Non-pigmented ciliary epithelial cell (primary cell): ENCODE data around the gene EDEM1.
"Not testable (repeated sequence)": the region's sequence is repeated elsewhere in the genome, so short reads cannot be mapped to it uniquely, and the experiment has no call there.

Experiments
- DNase-seq: peaks from one replicate; pipeline ENCODE4 v3.0.0-alpha.2; 2010; ENCODE audit warnings: low read depth

EDEM1 gene

DNA sequence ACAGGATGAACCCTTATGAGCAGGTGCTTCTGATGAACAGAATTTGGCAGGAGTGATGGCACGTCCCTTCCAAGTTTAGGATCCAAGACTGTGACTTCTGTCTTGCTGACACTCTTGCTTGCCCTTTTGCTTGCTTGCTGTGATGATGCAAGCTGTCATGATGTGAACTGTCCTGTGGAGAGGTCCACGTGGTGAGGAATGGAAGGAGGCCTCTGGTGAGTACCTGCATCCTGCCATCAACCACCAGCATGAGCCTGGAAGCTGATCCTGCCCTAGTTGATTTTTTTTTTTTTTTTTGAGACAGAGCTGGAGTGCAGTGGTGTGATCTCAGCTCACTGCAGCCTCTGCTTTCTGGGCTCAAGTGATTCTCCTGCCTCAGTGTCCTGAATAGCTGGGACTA, 45.5 kb downstream of the EDEM1 start:
- DNase-seq: no peak

DNA sequence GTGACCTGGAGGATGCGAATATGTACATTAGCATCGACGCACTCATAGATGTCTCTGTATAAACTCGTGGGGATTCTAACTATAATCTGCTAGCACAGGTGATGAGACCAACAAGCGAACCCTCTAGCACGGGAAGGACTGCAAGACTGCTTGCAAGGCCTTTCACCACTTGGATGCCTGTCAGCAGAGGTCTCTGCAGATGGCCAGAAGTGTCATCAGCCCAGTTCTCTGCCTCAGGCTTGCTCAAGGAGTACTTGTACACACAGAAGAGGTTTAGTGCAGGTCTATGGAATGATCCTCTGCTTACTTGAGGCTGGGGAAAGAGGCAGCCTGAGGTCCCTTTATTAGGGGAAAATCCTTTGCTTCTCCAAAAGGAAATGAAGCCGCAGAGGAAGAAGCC, 48.1 kb downstream of the EDEM1 start:
- no peak for DNase-seq

DNA sequence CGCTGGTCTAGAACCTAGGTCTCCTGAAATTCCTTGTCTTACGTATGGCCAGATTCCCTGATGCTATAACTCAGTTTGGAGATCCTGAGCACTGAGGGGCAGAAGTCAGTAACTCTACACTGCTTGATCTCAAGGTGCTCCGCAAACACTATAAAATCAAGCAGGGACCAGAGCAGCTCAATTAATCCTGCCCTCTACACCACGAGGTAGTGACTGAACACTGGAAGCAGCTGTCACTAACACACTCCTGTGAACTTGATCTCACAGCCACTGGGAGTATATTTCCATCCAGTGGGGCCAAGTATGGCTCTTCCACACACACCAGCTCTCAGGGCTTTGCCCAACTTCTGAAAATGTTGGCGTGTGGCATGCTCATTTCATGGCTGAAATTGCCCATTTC, 51.0 kb downstream of the EDEM1 start:
- DNase-seq: no peak

DNA sequence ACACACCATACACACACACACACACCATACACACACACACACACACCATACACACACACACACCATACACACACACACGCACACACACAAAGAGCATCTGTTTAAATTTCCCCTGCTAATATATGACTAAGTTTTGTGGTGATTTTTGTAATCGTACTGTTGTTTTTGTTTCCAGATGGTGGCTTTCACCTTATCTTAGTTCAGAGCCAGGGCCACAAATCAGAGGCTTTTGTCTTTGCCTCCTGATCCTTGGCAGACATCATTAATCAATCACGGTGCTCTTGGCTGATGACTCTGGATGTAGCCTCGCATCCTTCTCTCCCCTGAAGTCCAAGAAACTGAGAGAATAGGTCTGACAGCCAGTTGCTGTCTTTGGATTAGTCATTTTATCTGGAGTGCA, 52.1 kb downstream of the EDEM1 start:
- peak; percentile 2 for DNase-seq

DNA sequence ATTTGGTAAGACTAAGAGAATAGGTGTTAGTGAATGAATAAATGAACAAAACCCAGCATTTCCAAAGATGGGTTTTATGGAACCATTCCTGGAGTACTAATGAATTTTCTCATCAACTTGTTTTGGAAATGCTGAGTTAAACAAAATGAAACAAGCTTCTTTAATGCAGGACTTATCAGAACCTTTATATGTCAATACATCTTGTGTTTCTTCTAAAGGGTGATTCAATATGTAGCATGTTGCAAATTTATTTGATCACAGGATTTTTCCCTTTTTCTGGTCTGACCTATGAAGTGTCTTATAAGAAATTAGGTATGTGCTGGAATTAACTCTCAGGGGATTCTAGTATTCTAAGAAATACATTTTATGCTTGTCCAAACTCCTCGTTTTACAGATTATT, 53.2 kb downstream of the EDEM1 start:
- no peak for DNase-seq

DNA sequence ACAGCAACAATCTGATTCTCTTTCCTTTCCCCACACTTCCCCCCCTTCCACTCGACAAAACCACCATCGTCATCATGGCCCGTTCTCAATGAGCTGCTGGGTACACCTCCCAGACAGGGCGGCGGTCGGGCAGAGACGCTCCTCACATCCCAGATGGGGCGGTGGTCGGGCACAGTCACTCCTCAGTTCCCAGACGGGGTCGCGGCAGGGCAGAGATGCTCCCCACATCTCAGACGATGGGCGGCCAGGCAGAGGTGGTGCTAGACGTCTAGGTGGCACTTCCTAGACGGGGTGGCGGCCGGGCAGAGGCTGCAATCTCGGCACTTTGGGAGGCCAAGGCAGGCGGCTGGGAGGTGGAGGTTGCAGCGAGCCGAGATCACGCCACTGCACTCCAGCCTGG, 55.3 kb downstream of the EDEM1 start:
- not testable (repeated sequence) for DNase-seq

DNA sequence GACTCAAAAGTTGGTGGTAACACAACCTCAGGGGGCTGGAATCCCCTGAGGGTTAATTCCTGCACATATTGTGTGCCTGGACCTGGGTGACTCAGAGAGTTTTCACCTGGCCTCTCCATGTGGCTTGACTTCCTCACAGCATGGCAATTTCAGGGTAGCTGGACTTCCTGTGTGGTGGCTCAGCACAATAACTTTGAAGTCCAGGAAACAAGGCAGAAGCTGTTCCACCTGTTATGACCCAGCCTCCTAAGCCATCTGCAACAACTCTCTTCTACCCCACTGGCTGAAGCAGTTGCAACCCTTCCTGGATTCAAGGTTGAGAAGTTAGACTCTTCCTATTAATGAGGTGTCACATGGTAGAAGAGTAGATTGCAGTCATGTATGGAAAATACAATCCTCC, 58.4 kb downstream of the EDEM1 start:
- no peak for DNase-seq

DNA sequence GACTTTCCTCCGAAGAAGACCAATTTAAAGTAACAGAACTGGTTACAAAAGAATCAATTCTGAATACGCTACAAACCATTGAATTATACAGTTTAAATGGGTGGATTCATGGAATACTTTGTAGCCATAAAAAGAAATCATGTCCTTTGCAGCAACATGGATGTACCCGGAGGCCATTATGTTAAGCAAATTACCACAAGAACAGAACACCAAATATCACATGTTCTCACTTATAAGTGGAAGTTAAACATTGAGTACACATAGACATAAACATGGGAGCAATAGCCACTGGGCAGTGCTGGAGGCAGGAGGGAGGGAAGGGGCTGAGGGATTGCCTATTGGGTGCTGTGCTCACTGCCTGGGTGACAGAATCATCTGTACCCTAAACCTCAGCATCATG, 61.3 kb downstream of the EDEM1 start:
- DNase-seq: no peak

DNA sequence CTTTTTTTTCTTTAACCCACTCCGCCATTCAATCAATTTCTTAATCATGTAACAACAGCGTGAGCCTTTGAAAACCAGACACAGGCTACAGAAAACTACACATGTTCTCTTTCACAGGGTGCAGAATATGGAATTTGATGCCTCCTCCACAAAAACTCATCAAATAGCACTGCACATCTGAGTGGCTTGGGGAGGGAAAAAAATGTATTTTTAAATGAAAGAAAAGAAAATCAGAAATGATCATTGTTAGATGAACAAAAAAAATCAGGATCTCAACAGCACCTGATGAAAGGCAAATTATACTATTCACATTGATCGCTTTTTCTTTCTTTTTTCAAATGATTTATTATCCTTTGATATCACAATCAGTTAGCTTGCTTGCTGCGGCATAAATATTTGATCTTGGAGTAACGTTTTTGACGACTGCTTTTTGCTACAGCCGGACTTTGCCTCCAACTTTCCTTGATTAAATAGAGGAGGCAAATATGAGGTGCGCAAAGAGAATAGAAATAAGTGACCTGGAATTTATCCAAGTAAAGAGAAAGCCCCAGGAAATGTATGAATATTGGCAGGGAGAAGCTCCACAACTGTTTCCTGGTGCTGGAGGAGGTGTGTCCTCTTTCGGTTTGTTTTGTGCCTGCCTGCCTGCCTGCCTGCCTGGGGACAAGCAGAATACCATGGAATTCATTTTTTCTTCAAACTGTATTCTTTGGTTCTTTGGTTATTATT, 63.1 kb downstream of the EDEM1 start:
- DNase-seq: no peak

DNA sequence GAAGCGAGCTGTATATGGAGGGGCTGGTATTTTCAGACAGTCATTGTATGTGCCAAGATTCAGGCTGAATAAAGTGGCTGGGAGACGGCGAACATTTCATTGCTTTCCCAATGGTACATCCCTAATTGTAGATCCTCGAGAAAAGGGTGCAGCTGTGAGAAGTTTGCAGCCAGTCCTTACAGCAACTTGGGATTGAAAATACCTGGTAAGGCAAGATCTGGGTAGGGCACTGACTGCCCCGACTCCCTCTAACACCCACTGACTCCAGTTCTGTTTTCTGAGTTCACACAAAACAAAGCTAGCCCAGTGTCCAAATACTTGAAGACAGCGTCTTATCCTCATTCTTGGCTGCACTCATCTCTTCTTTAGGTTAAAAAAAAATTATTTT, 63.7 kb downstream of the EDEM1 start:
- DNase-seq: no peak

DNA sequence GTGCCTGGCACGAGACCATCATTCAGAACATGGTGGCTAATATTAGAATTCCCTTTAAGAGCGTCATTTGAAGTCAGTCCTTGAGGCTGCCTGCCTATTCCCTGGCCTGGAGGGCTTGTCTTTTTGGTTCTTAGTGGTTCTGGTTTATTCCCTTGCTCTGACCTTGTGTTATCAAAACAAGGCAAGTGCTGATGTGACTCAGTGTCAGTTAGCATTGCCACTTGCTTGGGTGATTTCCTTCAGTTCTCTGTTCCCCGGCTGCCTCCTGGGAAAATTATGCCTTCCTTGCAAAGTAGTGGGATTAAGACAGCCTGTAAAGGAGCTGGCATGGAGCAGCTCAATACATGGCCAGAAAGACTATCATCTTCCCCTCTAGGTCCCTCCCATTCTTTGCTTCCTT, 64.6 kb downstream of the EDEM1 start:
- no peak for DNase-seq

DNA sequence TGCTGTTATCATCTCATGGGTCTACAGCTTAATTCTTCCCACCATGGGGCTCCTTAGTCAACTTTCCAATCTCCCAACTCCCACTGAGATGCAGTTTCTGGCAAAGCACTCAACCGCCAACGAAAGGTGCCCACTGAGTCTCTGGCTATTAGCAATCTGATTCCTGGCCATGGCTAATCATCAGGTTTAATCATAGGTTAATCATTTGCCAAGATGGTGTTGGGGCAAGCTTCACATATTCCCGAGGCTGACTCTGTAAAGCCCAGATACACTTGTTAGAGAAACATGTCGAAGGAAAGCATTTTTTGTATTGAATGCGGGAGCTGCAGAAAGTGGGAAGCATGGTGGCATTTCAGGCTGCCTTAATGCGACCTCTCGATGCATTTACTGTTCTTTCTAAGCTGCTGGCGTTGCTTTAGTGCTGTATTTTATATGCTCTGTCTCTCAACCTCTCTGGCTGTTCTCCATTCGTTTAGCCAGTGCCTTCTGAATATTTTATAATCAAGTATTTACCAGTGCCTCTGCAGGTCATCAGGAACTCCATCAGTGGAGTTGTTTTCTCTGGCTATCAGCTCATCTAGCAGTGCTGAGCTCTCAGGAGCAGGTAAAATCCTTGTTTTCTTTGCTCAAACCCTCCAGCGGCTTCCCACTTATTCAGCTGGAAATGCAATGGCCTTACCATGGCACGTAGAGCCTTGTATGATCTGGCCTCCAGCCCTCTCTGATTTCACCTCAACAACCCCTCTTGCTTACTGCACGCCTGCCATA, 67.0 kb downstream of the EDEM1 start:
- no peak for DNase-seq

DNA sequence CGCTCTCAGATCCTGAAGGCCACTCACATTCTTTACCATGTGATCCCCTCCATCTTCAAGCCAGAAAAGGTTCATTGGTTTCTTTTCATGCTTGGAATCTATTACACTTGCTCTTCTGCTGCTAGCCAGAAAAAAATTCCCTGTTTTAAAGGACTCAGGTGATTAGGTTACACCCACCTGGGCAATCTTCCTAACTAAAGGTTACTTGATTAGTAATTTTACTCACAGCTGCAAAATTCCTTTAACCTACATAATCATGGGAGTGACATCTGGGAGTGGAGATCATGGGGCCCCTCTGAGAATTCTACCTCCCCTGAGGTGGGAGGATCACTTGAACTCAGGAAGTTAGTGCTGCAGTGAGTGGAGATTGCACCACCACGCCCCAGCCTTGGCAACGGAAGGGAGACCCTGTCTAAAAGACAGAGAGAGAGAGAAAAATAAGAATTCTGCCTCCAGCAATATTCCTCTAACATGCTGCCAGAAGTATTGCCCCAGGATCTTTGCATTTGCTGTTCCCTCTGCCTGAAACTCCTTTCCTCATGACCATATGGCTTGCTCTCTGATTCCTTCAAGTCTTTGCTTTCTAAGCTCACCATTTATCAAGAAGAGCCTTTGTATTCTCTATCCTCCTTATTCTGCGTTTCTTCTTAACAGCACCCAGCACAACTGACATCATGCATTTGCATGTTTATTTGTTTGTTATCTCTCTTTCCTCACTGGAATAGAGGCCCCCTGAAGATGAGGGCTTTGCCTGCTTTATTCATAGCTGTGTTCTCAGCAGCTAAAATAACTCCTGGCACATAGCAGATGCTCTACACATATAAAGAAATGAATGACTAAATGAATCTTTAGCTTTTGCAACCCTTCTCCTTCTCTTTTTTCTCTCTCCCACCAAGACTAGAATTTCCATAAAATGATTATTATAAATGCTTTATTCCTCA, 68.2 kb downstream of the EDEM1 start:
- DNase-seq: no peak

DNA sequence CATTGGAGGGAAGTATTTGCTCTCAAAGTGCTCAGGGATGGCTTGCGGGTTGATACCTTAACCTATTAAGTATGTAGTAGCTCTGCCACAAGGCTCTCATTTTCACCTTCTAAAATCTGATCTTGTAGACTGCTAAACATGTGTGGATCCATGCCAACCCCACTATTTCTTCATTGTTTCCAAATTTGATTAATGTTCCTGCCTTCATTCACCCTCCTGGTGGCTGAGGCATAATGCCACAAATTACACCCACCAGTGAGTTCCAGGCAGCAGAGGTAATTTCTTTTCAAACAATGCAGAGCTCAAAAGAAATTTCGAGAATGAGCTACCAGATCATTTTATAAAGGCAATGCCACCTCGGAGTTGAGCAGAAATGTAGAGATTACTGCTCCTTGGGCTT, 71.0 kb downstream of the EDEM1 start:
- no peak for DNase-seq

DNA sequence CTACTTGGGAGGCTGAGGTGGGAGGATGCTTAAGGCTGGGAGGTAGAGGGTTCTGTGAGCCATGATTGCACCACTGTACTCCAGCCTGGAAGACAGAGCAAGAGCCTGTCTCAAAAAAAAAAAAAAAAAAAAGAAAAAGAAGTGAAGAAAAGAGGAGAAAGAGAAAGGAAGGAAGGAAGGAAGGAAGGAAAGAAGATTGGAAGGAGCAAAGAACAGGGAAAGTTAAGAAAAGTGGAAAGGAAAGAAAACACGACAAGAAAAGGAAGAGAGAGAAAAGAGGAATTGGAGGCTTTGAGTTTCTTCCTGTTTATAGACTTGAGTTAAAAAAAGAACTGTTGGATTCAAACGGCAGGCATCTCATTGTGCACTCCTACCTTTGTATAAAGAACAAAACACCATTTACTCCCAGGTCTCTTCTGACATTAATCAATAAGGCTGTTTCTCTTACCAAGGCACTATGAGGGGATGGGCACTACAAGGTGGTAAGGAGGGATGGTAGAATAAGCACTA, 73.5 kb downstream of the EDEM1 start:
- DNase-seq: no peak

DNA sequence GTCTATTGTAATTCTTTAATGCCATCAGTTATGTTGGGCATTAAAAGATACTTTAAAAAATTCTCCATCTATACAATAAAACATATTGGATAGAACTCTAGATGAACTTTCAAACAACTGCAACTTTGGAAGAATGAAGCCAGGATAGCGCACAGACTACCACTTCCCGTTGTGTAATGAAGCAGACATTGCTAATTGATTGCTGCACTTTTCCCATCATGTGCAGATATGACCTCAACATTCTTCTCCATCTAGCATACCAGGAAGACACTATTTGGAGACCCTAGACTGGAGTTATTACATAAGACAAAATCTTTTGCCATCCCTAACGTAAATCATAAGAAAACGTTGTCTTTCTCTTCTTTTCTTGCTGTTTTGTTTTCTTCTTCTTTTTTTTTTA, 75.0 kb downstream of the EDEM1 start:
- DNase-seq: no peak

DNA sequence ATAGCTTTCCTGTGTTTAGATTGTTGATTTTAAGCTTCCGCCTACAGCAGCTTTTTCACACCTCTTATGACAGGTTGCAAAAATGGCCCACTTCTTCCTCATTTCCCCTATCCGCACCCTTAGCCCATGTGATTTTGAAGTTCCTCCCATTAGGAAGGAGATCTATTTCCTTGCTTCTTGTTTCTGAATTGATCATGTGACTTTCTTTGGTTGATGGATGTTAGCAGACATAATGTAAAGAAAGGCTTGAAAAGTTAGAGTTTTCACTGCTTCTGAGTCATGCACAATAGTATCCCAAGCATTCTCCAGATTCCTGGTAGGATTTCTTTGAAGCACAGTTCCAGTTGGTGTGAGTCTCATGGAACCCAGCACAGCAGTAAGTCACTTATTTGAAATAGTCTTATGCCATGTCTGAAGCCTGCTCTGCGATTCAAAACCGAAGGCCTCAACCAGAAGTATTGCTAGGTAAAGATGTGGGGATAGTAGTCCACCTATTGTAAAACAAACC, 76.6 kb downstream of the EDEM1 start:
- DNase-seq: peak; percentile 15

DNA sequence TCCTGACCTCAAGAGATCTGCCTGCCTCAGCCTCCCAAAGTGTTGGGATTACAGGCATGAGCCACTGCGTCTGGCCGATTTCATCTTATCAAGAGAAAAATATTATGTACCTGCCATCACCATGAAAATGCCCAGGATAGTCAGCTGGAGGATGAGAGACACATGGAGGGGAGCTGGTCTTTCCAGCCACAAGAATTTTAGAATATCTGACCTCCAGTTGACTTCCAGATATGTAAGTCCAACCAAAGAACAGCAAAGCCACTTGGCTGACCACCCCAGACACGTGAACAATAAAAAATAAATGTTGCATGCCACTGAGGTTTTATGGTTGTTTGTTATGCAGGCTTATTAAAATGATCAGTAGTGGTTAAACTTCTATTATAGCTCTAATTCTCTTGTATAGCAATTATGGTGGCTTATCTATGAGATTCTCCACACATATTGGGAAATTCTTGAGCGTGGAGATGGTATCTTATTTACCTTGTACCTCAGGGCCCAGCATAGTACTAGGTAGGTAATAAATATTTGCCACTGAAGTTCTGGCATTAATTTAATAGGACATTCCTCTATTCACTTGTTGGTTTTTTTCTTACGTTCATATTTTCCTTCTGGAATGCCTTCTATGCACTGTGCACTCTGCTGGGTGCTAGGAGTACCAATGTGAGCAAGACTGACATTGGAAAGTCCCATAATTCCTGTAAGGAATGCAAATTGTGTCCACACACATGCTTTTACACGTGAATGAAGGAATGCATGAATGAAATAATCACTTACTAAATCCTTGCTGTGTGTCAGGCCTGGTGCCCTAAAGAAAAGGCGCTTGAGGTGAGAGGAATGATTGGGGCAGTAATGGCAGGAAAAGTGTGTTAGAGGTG, 77.6 kb downstream of the EDEM1 start:
- DNase-seq: peak; percentile 5

DNA sequence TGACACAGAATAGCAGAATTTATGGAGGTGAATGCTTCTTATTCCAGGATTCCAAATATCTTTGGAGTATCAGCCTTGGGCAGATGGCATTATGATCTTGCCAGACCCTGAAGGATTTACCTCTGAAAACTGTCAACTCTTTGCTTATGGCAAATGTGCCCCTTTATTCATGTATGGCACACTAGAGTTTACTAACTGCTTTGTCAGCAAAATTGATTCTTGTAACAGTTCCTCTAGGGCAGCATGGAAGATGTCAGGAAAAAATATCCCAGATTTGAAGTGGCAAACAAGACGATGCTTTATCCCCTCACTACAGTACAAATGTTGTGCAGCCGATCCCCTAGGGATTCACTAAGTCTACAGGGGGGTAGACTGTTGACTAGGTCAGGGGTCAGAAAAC, 79.7 kb downstream of the EDEM1 start:
- DNase-seq: no peak

DNA sequence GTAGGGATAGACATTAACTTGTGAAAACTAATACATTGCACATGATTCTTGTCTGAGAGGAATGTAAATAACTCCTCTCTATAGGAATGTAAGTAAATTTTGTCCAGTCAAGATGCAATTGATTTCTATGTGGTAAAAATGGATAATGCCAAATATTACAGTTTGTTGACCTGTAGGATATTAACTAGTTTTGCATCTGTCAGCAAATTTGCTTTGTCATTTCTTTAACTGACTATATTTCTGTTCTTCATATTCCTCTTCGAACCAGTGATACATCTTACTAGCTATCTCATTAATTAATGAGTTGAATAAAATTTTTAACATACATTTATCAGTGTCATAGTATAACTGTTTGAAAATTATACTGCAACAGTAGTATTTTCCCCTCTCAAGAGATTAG, 80.4 kb downstream of the EDEM1 start:
- no peak for DNase-seq
